ENCODE results near the gene FBF1.

DNA sequence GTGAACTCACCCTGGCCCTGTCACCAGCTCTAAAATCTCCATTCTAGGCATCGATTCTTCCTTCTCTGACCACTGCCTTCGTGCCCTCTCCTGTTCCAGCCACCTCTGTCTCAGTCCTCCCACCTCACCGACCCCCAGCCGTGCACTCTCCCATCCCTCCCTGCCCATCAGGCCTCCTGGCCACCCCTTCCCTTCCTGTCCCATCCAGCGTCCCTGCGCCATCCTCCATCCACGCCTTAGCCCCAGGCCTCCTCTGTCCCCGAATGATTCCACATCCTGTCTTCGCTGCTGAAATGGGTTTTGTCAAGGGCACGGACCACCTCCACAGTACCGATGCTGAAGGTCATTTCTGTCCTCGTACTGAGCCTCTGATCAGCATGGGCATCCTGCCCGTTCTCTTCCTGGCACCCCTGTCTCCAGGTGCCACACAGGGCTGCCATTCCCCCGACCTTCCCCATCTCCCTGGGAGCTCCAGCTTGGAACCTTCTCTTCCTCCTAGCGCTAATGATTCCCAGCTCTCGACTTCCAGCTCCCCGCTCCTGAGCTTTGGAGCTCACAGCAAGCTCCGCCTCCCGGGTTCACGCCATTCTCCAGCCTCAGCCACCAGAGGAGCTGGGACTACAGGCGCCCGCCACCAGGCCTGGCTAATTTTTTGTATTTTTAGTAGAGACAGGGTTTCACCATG is 46.7 kb downstream of the FBF1 start:
- TF ChIP-seq CTCF (IDR thresholded peaks at IDR 0.05) (no peak), POLR2A (IDR thresholded peaks at IDR 0.05) (no peak)
